ENCODE results near the gene CTIF.

- TF ChIP-seq CTCF (IDR thresholded peaks at IDR 0.05; ENCODE audit: low read depth, low read length, missing input control) = no peak
- TF ChIP-seq SP1 (IDR thresholded peaks at IDR 0.05) = no peak
- no peak for TF ChIP-seq JUND (IDR thresholded peaks at IDR 0.05)
- no peak for TF ChIP-seq ATF3 (IDR thresholded peaks at IDR 0.05)
- no peak for TF ChIP-seq REST (IDR thresholded peaks at IDR 0.05)
- no peak for TF ChIP-seq RXRA (IDR thresholded peaks at IDR 0.05)
Measured at GRCh38 chr18:48763719-48764100, 224.9 kb downstream of the CTIF start.

Measured in liver (tissue), 3 donors.